HepG2 (cell line): ENCODE measurements around the gene LACTBL1. TPM values are rescaled to one million over a fixed set of nuclear protein-coding genes. Genes with fewer than 3 reads are reported as not detected.

Source experiments
- ATAC-seq: fragments of 200-7000 bp; cut with Tn5 transposase; 3 replicates; pipeline ENCODE4 v1.9.1; 2020; ENCODE audit warnings: mild to moderate bottlenecking, moderate library complexity
- BruUV-seq: library from RNA; stranded (reverse); fragments of 400-500 nt; replicated peaks from 2 replicates; lab custom pipeline; 2021; lab: Mats Ljungman, UMichigan
- CTCF ChIA-PET: fragments of 300-600 bp; formaldehyde crosslinking; extraction: SDS; loops from one replicate; lab custom pipeline; 2021; ENCODE audit warnings: low total read pairs, inconsistent platforms, low intra/inter-chr PET ratio; lab: Yijun Ruan, JAX
- POLR2A ChIA-PET: fragments of 350-600 bp; sonication (Branson Sonifier 250); formaldehyde crosslinking; loops from one replicate; lab custom pipeline; 2020; ENCODE audit warnings: antibody characterized with exemption, inconsistent platforms; lab: Yijun Ruan, JAX
- DNase-seq: peaks from one replicate; pipeline ENCODE4 v3.0.0-alpha.2; 2015; ENCODE audit warnings: low spot score
- FAIRE-seq: peaks from 3 replicates; lab custom pipeline; 2011; peaks lifted over from hg19 to GRCh38; lab: Jason Lieb, UNC
- H2AFZ ChIP-seq: one replicate; pipeline ENCODE4 v1.6.1; 2011; ENCODE audit warnings: low read length, inconsistent platforms
- H3K27ac ChIP-seq: fragments of 300-600 bp; 3 replicates; pipeline ENCODE4 v1.8.0; 2011; ENCODE audit warnings: mixed run types, mild to moderate bottlenecking, mixed read lengths, low read length, inconsistent platforms; ENCODE audit not compliant: insufficient read depth; ENCODE audit errors: extremely low read length
- H3K27me3 ChIP-seq, 2 experiments: fragments of 200-600 bp in 1 of 2; 2 replicates in 1 of 2; 3 replicates in 1 of 2; pipeline versions ENCODE4 v1.6.0 to v1.8.0; 2011; ENCODE audit warnings: low read length in 2 of 2, mild to moderate bottlenecking in 2 of 2, moderate library complexity in 2 of 2, inconsistent platforms in 1 of 2; ENCODE audit not compliant: insufficient read depth in 2 of 2, control insufficient read depth in 1 of 2
- H3K36me3 ChIP-seq, 2 experiments: fragments of 200-600 bp in 1 of 2; replicated peaks in 1 of 2; 2 replicates in 1 of 2; 3 replicates in 1 of 2; pipeline versions ENCODE4 v1.5.1 to v1.8.0; 2011; ENCODE audit warnings: low read length in 2 of 2, inconsistent platforms in 1 of 2; ENCODE audit not compliant: insufficient read depth in 2 of 2, control insufficient read depth in 1 of 2
- H3K4me1 ChIP-seq: 2 replicates; pipeline ENCODE4 v1.5.1; 2012; ENCODE audit warnings: low read length, inconsistent platforms; ENCODE audit not compliant: insufficient read depth
- H3K4me2 ChIP-seq: 2 replicates; pipeline ENCODE4 v1.6.0; 2011; ENCODE audit warnings: low read depth, low read length, inconsistent platforms
- H3K4me3 ChIP-seq, 3 experiments: fragments of 200-600 bp in 1 of 3; sonication (generic), shearing (Covaris generic) in 1 of 3; replicated peaks in 1 of 3; 2 replicates each; pipeline ENCODE4 v1.5.1; 2011 to 2016; ENCODE audit warnings: low read length in 3 of 3, inconsistent platforms in 2 of 3, low read depth in 2 of 3, mild to moderate bottlenecking in 2 of 3, control low read depth in 1 of 3, mixed read lengths in 1 of 3; ENCODE audit not compliant: insufficient read depth in 1 of 3
- H3K79me2 ChIP-seq: one replicate; pipeline ENCODE4 v1.6.1; 2011; ENCODE audit warnings: low read length, inconsistent platforms; ENCODE audit not compliant: insufficient read depth
- H3K9ac ChIP-seq: 2 replicates; pipeline ENCODE4 v1.6.0; 2011; ENCODE audit warnings: mild to moderate bottlenecking, low read depth, low read length, inconsistent platforms; ENCODE audit not compliant: insufficient read depth
- H3K9me3 ChIP-seq: 2 replicates; pipeline ENCODE4 v1.5.1; 2012; ENCODE audit warnings: mild to moderate bottlenecking, low read length
- H4K20me1 ChIP-seq: 2 replicates; pipeline ENCODE4 v1.6.0; 2011; ENCODE audit warnings: inconsistent platforms, mild to moderate bottlenecking, low read length, moderate library complexity; ENCODE audit not compliant: insufficient read depth
- ARNTL ChIP-seq: sonication (generic); formaldehyde crosslinking; IDR thresholded peaks from 2 replicates; pipeline ENCODE4 v1.4.0; 2020; ENCODE audit warnings: mild to moderate bottlenecking, missing genetic modification reagents
- HMG20B ChIP-seq: conservative IDR thresholded peaks from 2 replicates; pipeline ENCODE4 v1.6.1; 2016; ENCODE audit warnings: missing genetic modification reagents, missing compliant biosample characterization
- RCOR2 ChIP-seq: IDR thresholded peaks from 2 replicates; pipeline ENCODE4 v1.6.1; 2016; ENCODE audit warnings: missing biosample characterization, missing genetic modification reagents
- ZBED4 ChIP-seq: sonication (generic); formaldehyde crosslinking; IDR thresholded peaks from 2 replicates; pipeline ENCODE4 v1.4.0; 2020; ENCODE audit warnings: missing genetic modification reagents, borderline replicate concordance
- ZBTB49 ChIP-seq: sonication (generic); formaldehyde crosslinking; IDR thresholded peaks from 2 replicates; pipeline ENCODE4 v1.4.0; 2020; ENCODE audit warnings: missing genetic modification reagents, borderline replicate concordance
- ZHX1 ChIP-seq: sonication (generic); formaldehyde crosslinking; IDR thresholded peaks from 2 replicates; pipeline ENCODE4 v1.8.1; 2022; ENCODE audit warnings: low read depth, mild to moderate bottlenecking, missing genetic modification reagents
- ZNF20 ChIP-seq: sonication (generic); formaldehyde crosslinking; IDR thresholded peaks from 2 replicates; pipeline ENCODE4 v1.4.0; 2020; ENCODE audit warnings: mild to moderate bottlenecking, moderate library complexity, missing genetic modification reagents
- ZNF292 ChIP-seq: sonication (generic); formaldehyde crosslinking; IDR thresholded peaks from 2 replicates; pipeline ENCODE4 v1.8.1; 2022; ENCODE audit warnings: mild to moderate bottlenecking, low read depth, missing genetic modification reagents, borderline replicate concordance
- ZNF460 ChIP-seq: sonication (generic); formaldehyde crosslinking; IDR thresholded peaks from 2 replicates; pipeline ENCODE4 v1.5.1; 2020; ENCODE audit warnings: missing genetic modification reagents, mild to moderate bottlenecking, borderline replicate concordance
- ZNF780A ChIP-seq: sonication (generic); formaldehyde crosslinking; IDR thresholded peaks from 2 replicates; pipeline ENCODE4 v1.8.0; 2022; ENCODE audit warnings: mild to moderate bottlenecking, missing genetic modification reagents, moderate library complexity
- WGBS: methylation state at CpG from one replicate; pipeline ENCODE4 v1.1.6; 2017; ENCODE audit warnings: low lambda C conversion rate; 5-methylcytosine and 5-hydroxymethylcytosine counted together
- in situ Hi-C: cut with HindIII; loops from 2 replicates; pipeline ENCODE4 v1.10.0; 2017; ENCODE audit warnings: low pct_unique_long_range_greater_than_20kb; ENCODE audit not compliant: extremely low pct_ligation_motif_present
- intact Hi-C: fragments of 100-400 bp; cut with micrococcal nuclease; formaldehyde crosslinking; loops from one replicate; pipeline ENCODE4 v1.10.0; 2022; ENCODE audit not compliant: unreplicated experiment
- polyA plus RNA-seq, 8 experiments: library from polyadenylated mRNA; depleted of rRNA in 3 of 8; stranded (reverse) in 7 of 8; unstranded in 1 of 8; fragments of >200 nt; fragmentation: Illumina TruSeq in 4 of 8; extraction: Trizol in 4 of 8; gene quantifications; 2 replicates each; pipeline versions ENCODE4 v1.2.1 to v1.2.3, GENCODE V29; 2011 to 2016; ENCODE audit warnings: low read depth in 4 of 8, missing spikeins in 1 of 8, mixed read lengths in 1 of 8; ENCODE audit not compliant: insufficient read depth in 1 of 8
- total RNA-seq, 5 experiments: library from RNA; depleted of rRNA; stranded (reverse); fragments of >200 nt; fragmentation: Illumina TruSeq; extraction: Trizol; gene quantifications; 2 replicates each; pipeline ENCODE4 v1.2.3, GENCODE V29; 2016; ENCODE audit warnings: low read depth in 1 of 5

LACTBL1 gene
- total and polyA plus RNA-seq, 2 of the 13 experiments (the other 11 are each of a cell fraction or from before 2014, with no cell fraction given) = 0.12 to 1.3 TPM

- DNase-seq (no peak), ATAC-seq (no peak), FAIRE-seq (no peak)
- Histone ChIP-seq H3K9ac (no peak overlapping the region), H3K79me2 (no peaks in the 10 kb centered on the region), H3K4me2 (no peak overlapping the region), H3K27me3 (peaks cover 0 to 13% of the 10 kb centered on the region in 2 experiments; a peak in 1 of 5 replicates), H3K4me1 (peaks cover 16% of the 10 kb centered on the region), H3K27ac (no peak overlapping the region), H3K36me3 (no peaks in the 10 kb centered on the region), H3K9me3 (no peaks in the 10 kb centered on the region), H3K4me3 (no peak overlapping the region), H4K20me1 (no peaks in the 10 kb centered on the region), H2AFZ (no peak overlapping the region)
- ChIA-PET CTCF (no interaction called here), POLR2A (no interaction called here)
- whole genome bisulfite sequencing = 73% methylated on average over 2 of the region's 2 CpGs
- intact Hi-C loops = no loop called here
- BruUV-seq = no TSS peak
- in situ Hi-C loops = no loop called here
- no peak for TF ChIP-seq HMG20B (CRISPR knock-in tag)
- no peak for TF ChIP-seq ZNF780A (CRISPR knock-in tag)
- no peak for TF ChIP-seq ZBTB49
- no peak for TF ChIP-seq ARNTL (CRISPR knock-in tag)
- TF ChIP-seq ZNF20 = no peak
- no peak for TF ChIP-seq ZNF292 (CRISPR knock-in tag)
- TF ChIP-seq ZHX1 (CRISPR knock-in tag) = no peak
- no peak for TF ChIP-seq ZNF460 (CRISPR knock-in tag)
- TF ChIP-seq ZBED4 (CRISPR knock-in tag) = no peak
- no peak for TF ChIP-seq RCOR2 (CRISPR knock-in tag)
These were observed 36.2 kb upstream of the LACTBL1 start for GRCh38 chr1:23008901-23009300.
